H1 (cell line): ENCODE measurements around the gene CCDC18. TPM values are rescaled to one million over a fixed set of nuclear protein-coding genes. Genes with fewer than 3 reads are reported as not detected.

ENCODE experiments used
- CTCF ChIA-PET: fragments of 300-600 bp; sonication (Branson Sonifier 250); formaldehyde crosslinking; loops from one replicate; lab custom pipeline; 2021; ENCODE audit not compliant: partially characterized antibody; lab: Charles Lee
- POLR2A ChIA-PET: fragments of 300-600 bp; sonication (Branson Sonifier 250); formaldehyde crosslinking; loops from one replicate; lab custom pipeline; 2021; ENCODE audit warnings: inconsistent platforms; ENCODE audit not compliant: partially characterized antibody; lab: Charles Lee
- DNase-seq, 2 experiments: peaks; one replicate each; pipeline versions ENCODE4 v3.0.0 to v3.0.0-alpha.2; 2010 to 2022; ENCODE audit warnings: low spot score in 2 of 2, low read depth in 1 of 2, mixed read lengths in 1 of 2
- FAIRE-seq: peaks from 2 replicates; lab custom pipeline; 2011; peaks lifted over from hg19 to GRCh38; lab: Jason Lieb, UNC
- H2AFZ ChIP-seq: 2 replicates; pipeline ENCODE4 v1.8.1; 2012; ENCODE audit warnings: low read length, inconsistent platforms
- H2AK5ac ChIP-seq: 2 replicates; pipeline ENCODE4 v1.6.1; 2013; ENCODE audit warnings: low read depth, low read length
- H2BK120ac ChIP-seq: replicated peaks from 2 replicates; pipeline ENCODE3; 2013; ENCODE audit warnings: low read depth, low read length, inconsistent platforms
- H2BK12ac ChIP-seq: 2 replicates; pipeline ENCODE4 v1.6.1; 2013; ENCODE audit warnings: low read depth, low read length
- H2BK15ac ChIP-seq: 2 replicates; pipeline ENCODE4 v1.6.1; 2013; ENCODE audit warnings: low read length
- H2BK20ac ChIP-seq: 2 replicates; pipeline ENCODE4 v1.6.1; 2013; ENCODE audit warnings: low read length
- H2BK5ac ChIP-seq: 2 replicates; pipeline ENCODE4 v1.6.1; 2013; ENCODE audit warnings: low read depth, low read length
- H3K14ac ChIP-seq: 2 replicates; pipeline ENCODE4 v1.6.1; 2013; ENCODE audit warnings: inconsistent platforms; ENCODE audit not compliant: insufficient read length
- H3K18ac ChIP-seq: 2 replicates; pipeline ENCODE4 v1.6.1; 2013; ENCODE audit warnings: low read length; ENCODE audit errors: extremely low read depth
- H3K23ac ChIP-seq: 2 replicates; pipeline ENCODE4 v1.6.1; 2013; ENCODE audit warnings: inconsistent platforms; ENCODE audit not compliant: insufficient read length
- H3K23me2 ChIP-seq: 2 replicates; pipeline ENCODE4 v1.6.1; 2013; ENCODE audit warnings: low read depth, low read length
- H3K27ac ChIP-seq: 2 replicates; pipeline ENCODE4 v1.6.1; 2011; ENCODE audit warnings: low read depth, low read length, inconsistent platforms
- H3K27me3 ChIP-seq, 4 experiments: replicated peaks in 1 of 4; 1 replicate in 1 of 4; 2 replicates in 3 of 4; pipeline versions ENCODE4 v1.6.1 to v1.8.1; 2011 to 2013; ENCODE audit warnings: low read length in 3 of 4, mild to moderate bottlenecking in 3 of 4, inconsistent platforms in 2 of 4, mixed read lengths in 2 of 4, moderate library complexity in 1 of 4; ENCODE audit not compliant: control insufficient read depth in 3 of 4, insufficient read depth in 3 of 4; ENCODE audit errors: extremely low read depth in 1 of 4
- H3K36me3 ChIP-seq, 4 experiments: 2 replicates each; pipeline versions ENCODE4 v1.6.1 to v1.8.1; 2011 to 2013; ENCODE audit warnings: mild to moderate bottlenecking in 4 of 4, low read length in 3 of 4, moderate library complexity in 2 of 4, control low read depth in 1 of 4, inconsistent platforms in 1 of 4; ENCODE audit not compliant: insufficient read depth in 4 of 4, control insufficient read depth in 2 of 4
- H3K4ac ChIP-seq: replicated peaks from 2 replicates; pipeline ENCODE3; 2013; ENCODE audit warnings: low read length, low read depth, mixed read lengths, inconsistent platforms; ENCODE audit not compliant: insufficient read length
- H3K4me1 ChIP-seq, 4 experiments: replicated peaks in 1 of 4; 1 replicate in 1 of 4; 2 replicates in 3 of 4; pipeline versions ENCODE4 v1.6.1 to v1.8.1; 2011 to 2013; ENCODE audit warnings: low read length in 3 of 4, inconsistent platforms in 2 of 4, mixed read lengths in 1 of 4; ENCODE audit not compliant: insufficient read depth in 4 of 4, control insufficient read depth in 3 of 4
- H3K4me2 ChIP-seq, 2 experiments: 2 replicates each; pipeline versions ENCODE4 v1.6.1 to v1.8.1; 2011 to 2013; ENCODE audit warnings: low read depth in 2 of 2, low read length in 2 of 2, control low read depth in 1 of 2, inconsistent platforms in 1 of 2, mild to moderate bottlenecking in 1 of 2; ENCODE audit not compliant: insufficient read depth in 1 of 2
- H3K4me3 ChIP-seq, 4 experiments: fragments of 200-600, 300-600 bp in 1 of 4; sonication (generic), shearing (Covaris generic), sonication (Bioruptor Twin) in 1 of 4; 2 replicates each; pipeline versions ENCODE4 v1.5.1 to v1.8.1; 2011 to 2016; ENCODE audit warnings: low read length in 4 of 4, low read depth in 3 of 4, control low read depth in 2 of 4, inconsistent platforms in 2 of 4, mild to moderate bottlenecking in 2 of 4, mixed read lengths in 1 of 4, moderate library complexity in 1 of 4; ENCODE audit not compliant: insufficient read depth in 2 of 4; ENCODE audit errors: extremely low read depth in 1 of 4
- H3K56ac ChIP-seq: replicated peaks from 2 replicates; pipeline ENCODE3; 2013; ENCODE audit warnings: low read depth, mild to moderate bottlenecking, mixed read lengths, low read length, inconsistent platforms; ENCODE audit not compliant: insufficient read length
- H3K79me1 ChIP-seq: 2 replicates; pipeline ENCODE4 v1.6.1; 2013; ENCODE audit warnings: low read depth, low read length, control low read depth
- H3K79me2 ChIP-seq, 2 experiments: 2 replicates each; pipeline versions ENCODE4 v1.6.1 to v1.8.1; 2012 to 2013; ENCODE audit warnings: low read length in 2 of 2, mild to moderate bottlenecking in 2 of 2, inconsistent platforms in 1 of 2; ENCODE audit not compliant: insufficient read depth in 2 of 2, control insufficient read depth in 1 of 2
- H3K9ac ChIP-seq, 4 experiments: replicated peaks in 1 of 4; 1 replicate in 1 of 4; 2 replicates in 3 of 4; pipeline versions ENCODE4 v1.6.1 to v1.8.1; 2011 to 2013; ENCODE audit warnings: low read depth in 3 of 4, low read length in 3 of 4, control low read depth in 2 of 4, mild to moderate bottlenecking in 2 of 4, moderate library complexity in 2 of 4, inconsistent platforms in 1 of 4; ENCODE audit errors: extremely low read depth in 1 of 4
- H3K9me3 ChIP-seq, 2 experiments: 2 replicates each; pipeline versions ENCODE4 v1.6.1 to v1.8.1; 2012 to 2013; ENCODE audit warnings: mild to moderate bottlenecking in 2 of 2, moderate library complexity in 2 of 2, control low read depth in 1 of 2, inconsistent platforms in 1 of 2, low read depth in 1 of 2, low read length in 1 of 2, mixed read lengths in 1 of 2; ENCODE audit not compliant: insufficient read depth in 2 of 2
- H4K20me1 ChIP-seq, 2 experiments: replicated peaks in 1 of 2; 2 replicates each; pipeline versions ENCODE3 to v1.8.1; 2011 to 2013; ENCODE audit warnings: inconsistent platforms in 2 of 2, low read length in 2 of 2, mild to moderate bottlenecking in 1 of 2; ENCODE audit not compliant: insufficient read depth in 2 of 2, control insufficient read depth in 1 of 2
- H4K5ac ChIP-seq: 2 replicates; pipeline ENCODE4 v1.6.1; 2013; ENCODE audit warnings: low read length, low read depth, mixed read lengths, inconsistent platforms; ENCODE audit not compliant: insufficient read length
- H4K8ac ChIP-seq: 2 replicates; pipeline ENCODE4 v1.8.0; 2013; ENCODE audit warnings: mild to moderate bottlenecking, moderate library complexity, low read length, inconsistent platforms; ENCODE audit not compliant: insufficient read depth; ENCODE audit errors: extremely low read depth
- H4K91ac ChIP-seq: replicated peaks from 2 replicates; pipeline ENCODE3; 2013; ENCODE audit warnings: low read length, mixed read lengths, inconsistent platforms; ENCODE audit not compliant: insufficient read length
- EGR1 ChIP-seq: IDR thresholded peaks from 2 replicates; pipeline ENCODE4 v1.6.1; 2011; ENCODE audit warnings: low read depth, low read length, borderline replicate concordance
- WGBS, 2 experiments: shearing (Covaris generic) in 1 of 2; methylation state at CpG; one replicate each; pipeline versions ENCODE4 v1.1.6 to v1.1.7; 2013 to 2015; ENCODE audit warnings: low lambda C conversion rate in 2 of 2, mixed read lengths in 2 of 2, inconsistent platforms in 1 of 2, low coverage in 1 of 2, missing lambda C conversion rate in 1 of 2; ENCODE audit not compliant: insufficient replicate concordance in 2 of 2, insufficient coverage in 1 of 2, insufficient read length in 1 of 2; ENCODE audit errors: extremely low coverage in 1 of 2, missing lambda C conversion rate in 1 of 2; 5-methylcytosine and 5-hydroxymethylcytosine counted together
- polyA plus RNA-seq, 7 experiments: library from polyadenylated mRNA; depleted of rRNA in 3 of 7; stranded (reverse) in 5 of 7; unstranded in 2 of 7; fragments of >200 nt in 5 of 7; fragments of 200-250 nt in 2 of 7; gene quantifications; 1 replicate in 5 of 7; 2 replicates in 1 of 7; 4 replicates in 1 of 7; pipeline versions ENCODE4 v1.2.1 to v1.2.3, GENCODE V29; 2011 to 2013; ENCODE audit warnings: missing spikeins in 2 of 7, mixed read lengths in 2 of 7
- total RNA-seq: library from RNA; stranded (reverse); fragmentation: NEBNext Ultra II Directional; extraction: Animal tissue kit (Norgen Biotek cat#: 25700); gene quantifications from 2 replicates; pipeline ENCODE4 v1.2.1, GENCODE V29; 2021

Gene CCDC18
- total and polyA plus RNA-seq, 2 of the 8 experiments (the other 6 are each of a cell fraction or from before 2014, with no cell fraction given): 3.0 to 21.2 TPM

DNA sequence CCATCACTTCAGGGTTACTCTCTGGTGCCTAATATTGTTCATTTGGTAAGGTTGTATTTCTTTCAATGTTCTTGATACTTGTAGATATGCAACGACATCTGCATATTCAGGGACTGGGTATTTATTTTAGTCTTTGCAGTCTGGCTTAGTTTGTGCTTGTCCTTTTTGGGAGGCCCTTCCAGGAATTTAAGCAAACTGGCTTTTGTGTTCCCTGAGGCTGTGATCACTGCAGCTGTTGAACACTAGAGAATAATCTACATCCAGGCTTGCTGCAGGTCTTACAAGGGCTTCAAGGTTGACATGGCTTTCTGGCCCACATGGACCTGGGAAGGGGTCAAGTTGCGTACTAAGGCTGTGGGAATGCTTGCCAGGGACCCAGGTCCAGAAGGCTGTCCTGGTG is 72.1 kb downstream of the CCDC18 start:
- no peak overlapping the region for H4K8ac ChIP-seq
- no peaks in the 10 kb centered on the region for H3K79me1 ChIP-seq
- no peak overlapping the region for H2BK15ac ChIP-seq
- no peak overlapping the region for H3K23ac ChIP-seq
- no peak overlapping the region for H2AK5ac ChIP-seq
- no peak overlapping the region for H2BK20ac ChIP-seq
- H3K4ac ChIP-seq: no peak overlapping the region
- H3K4me1 ChIP-seq: no peaks in the 10 kb centered on the region
- H2BK120ac ChIP-seq: no peak overlapping the region
- H2BK5ac ChIP-seq: 0 out of 2 replicates have a peak overlapping the region, but pooled peaks have one; percentile 55
- H3K56ac ChIP-seq: no peak overlapping the region
- H3K36me3 ChIP-seq: peaks cover 0 to under 1% (median 0%) of the 10 kb centered on the region in 4 experiments; a peak in 1 of 8 replicates
- no peak overlapping the region for H3K27ac ChIP-seq
- H3K27me3 ChIP-seq: no peaks in the 10 kb centered on the region
- ChIA-PET POLR2A (interaction anchor here (0.6 kb wide), 1 partner anchor 9 kb away, joined by 3 read pairs; no protein-coding TSS in a partner anchor), CTCF (interaction anchor here (0.9 to 1.2 kb wide), 2 partner anchors 10 to 47 kb away, joined by 3 read pairs; no protein-coding TSS in a partner anchor)
- H3K4me3 ChIP-seq: no peak overlapping the region
- no peak overlapping the region for H3K14ac ChIP-seq
- H2AFZ ChIP-seq: no peak overlapping the region
- H3K9ac ChIP-seq: no peak overlapping the region
- no peak overlapping the region for H3K4me2 ChIP-seq
- FAIRE-seq (no peak), DNase-seq (no peak)
- no peaks in the 10 kb centered on the region; a peak in 1 of 4 replicates for H3K79me2 ChIP-seq
- no peak overlapping the region for H3K18ac ChIP-seq
- TF ChIP-seq EGR1: no peak
- 82% methylated on average over 2 of the region's 2 CpGs; no CpG with 5 or more reads in 1 of the 2 experiments for WGBS, 2 experiments
- no peaks in the 10 kb centered on the region for H3K9me3 ChIP-seq
- no peaks in the 10 kb centered on the region for H4K20me1 ChIP-seq
- no peak overlapping the region for H4K91ac ChIP-seq
- no peaks in the 10 kb centered on the region for H3K23me2 ChIP-seq
- no peak overlapping the region for H4K5ac ChIP-seq
- H2BK12ac ChIP-seq: no peak overlapping the region
